Measurements from ENCODE around the gene SETD6.

The SETD6 gene

DNA sequence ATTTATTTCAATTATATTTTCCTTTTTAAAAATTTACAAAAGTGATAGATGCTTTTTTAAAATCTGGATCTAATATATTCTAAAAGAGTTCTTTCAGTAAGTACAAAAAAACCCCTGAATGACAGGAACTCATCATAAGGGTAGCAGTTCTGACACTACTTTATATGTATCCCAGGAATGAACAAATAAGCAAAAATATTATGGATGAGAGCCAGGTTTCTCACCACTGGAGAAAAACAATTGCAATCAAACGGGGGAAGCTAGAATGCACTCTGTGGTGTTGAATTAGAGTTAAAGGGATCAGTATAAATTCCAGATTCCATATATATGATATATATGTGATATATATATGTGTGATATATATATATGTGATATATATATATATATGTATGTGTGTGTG is 38.5 kb upstream of the SETD6 start:
- Histone ChIP-seq H3K79me2 (ENCODE audit: insufficient read depth, low read length) (no peaks in the 10 kb centered on the region), H3K4me2 (ENCODE audit: low read length) (no peak overlapping the region), H3F3A (ENCODE audit: insufficient read depth, low read length) (no peaks in the 10 kb centered on the region), H3K36me3 (ENCODE audit: insufficient read depth, low read length) (no peaks in the 10 kb centered on the region), H2AFZ (ENCODE audit: low read length) (no peak overlapping the region), H3K4me3 (ENCODE audit: low read depth, low read length, poor library complexity, severe bottlenecking) (no peak overlapping the region), H3K9me3 (ENCODE audit: low read length) (no peaks in the 10 kb centered on the region), H3K27me3 (ENCODE audit: insufficient read depth, low read length) (no peaks in the 10 kb centered on the region), H3K9ac (ENCODE audit: low read length) (no peak overlapping the region), H3K27ac (ENCODE audit: low read depth, low read length, poor library complexity, severe bottlenecking) (no peak overlapping the region), H3K4me1 (ENCODE audit: insufficient read depth, low read length, severe bottlenecking) (no peaks in the 10 kb centered on the region), H4K20me1 (ENCODE audit: insufficient read depth, low read length) (no peaks in the 10 kb centered on the region), H3K9me2 (ENCODE audit: low read depth, low read length) (no peaks in the 10 kb centered on the region)
- TF ChIP-seq, protein P1, sequence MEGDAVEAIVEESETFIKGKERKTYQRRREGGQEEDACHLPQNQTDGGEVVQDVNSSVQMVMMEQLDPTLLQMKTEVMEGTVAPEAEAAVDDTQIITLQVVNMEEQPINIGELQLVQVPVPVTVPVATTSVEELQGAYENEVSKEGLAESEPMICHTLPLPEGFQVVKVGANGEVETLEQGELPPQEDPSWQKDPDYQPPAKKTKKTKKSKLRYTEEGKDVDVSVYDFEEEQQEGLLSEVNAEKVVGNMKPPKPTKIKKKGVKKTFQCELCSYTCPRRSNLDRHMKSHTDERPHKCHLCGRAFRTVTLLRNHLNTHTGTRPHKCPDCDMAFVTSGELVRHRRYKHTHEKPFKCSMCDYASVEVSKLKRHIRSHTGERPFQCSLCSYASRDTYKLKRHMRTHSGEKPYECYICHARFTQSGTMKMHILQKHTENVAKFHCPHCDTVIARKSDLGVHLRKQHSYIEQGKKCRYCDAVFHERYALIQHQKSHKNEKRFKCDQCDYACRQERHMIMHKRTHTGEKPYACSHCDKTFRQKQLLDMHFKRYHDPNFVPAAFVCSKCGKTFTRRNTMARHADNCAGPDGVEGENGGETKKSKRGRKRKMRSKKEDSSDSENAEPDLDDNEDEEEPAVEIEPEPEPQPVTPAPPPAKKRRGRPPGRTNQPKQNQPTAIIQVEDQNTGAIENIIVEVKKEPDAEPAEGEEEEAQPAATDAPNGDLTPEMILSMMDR (IDR thresholded peaks at IDR 0.05; ENCODE audit: low read length): no peak

DNA sequence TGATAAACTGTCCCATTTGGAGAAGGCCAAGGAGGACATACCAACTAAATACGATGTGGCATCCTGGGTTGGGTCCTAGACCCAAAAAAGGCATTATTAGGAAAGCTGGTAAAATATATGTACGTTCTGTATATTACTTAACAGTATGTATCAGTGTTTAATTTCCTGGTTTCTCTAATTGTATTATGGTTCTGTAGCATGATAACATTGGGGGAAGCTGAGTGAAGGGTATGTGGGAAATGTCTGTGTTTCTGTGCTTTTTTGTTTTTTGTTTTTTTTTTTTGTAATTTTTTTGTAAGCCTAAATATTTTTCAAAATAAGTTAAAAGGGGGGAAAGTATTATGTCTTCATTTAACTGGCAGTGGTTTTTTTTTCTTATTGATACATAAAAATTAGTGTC is 36.9 kb upstream of the SETD6 start:
- Histone ChIP-seq H3K4me3 (ENCODE audit: low read depth, low read length, poor library complexity, severe bottlenecking) (no peak overlapping the region), H3K4me1 (ENCODE audit: insufficient read depth, low read length, severe bottlenecking) (no peaks in the 10 kb centered on the region), H3K9ac (ENCODE audit: low read length) (no peak overlapping the region), H3F3A (ENCODE audit: insufficient read depth, low read length) (no peaks in the 10 kb centered on the region), H3K27ac (ENCODE audit: low read depth, low read length, poor library complexity, severe bottlenecking) (no peak overlapping the region), H3K9me3 (ENCODE audit: low read length) (no peaks in the 10 kb centered on the region), H3K9me2 (ENCODE audit: low read depth, low read length) (no peaks in the 10 kb centered on the region), H3K36me3 (ENCODE audit: insufficient read depth, low read length) (no peaks in the 10 kb centered on the region), H3K4me2 (ENCODE audit: low read length) (no peak overlapping the region), H3K27me3 (ENCODE audit: insufficient read depth, low read length) (no peaks in the 10 kb centered on the region), H2AFZ (ENCODE audit: low read length) (no peak overlapping the region), H4K20me1 (ENCODE audit: insufficient read depth, low read length) (no peaks in the 10 kb centered on the region), H3K79me2 (ENCODE audit: insufficient read depth, low read length) (no peaks in the 10 kb centered on the region)
- TF ChIP-seq EZH2 (IDR thresholded peaks at IDR 0.05; ENCODE audit: borderline replicate concordance, low read length): no peak
- TF ChIP-seq, protein P1 (IDR thresholded peaks at IDR 0.05; ENCODE audit: low read length): no peak

DNA sequence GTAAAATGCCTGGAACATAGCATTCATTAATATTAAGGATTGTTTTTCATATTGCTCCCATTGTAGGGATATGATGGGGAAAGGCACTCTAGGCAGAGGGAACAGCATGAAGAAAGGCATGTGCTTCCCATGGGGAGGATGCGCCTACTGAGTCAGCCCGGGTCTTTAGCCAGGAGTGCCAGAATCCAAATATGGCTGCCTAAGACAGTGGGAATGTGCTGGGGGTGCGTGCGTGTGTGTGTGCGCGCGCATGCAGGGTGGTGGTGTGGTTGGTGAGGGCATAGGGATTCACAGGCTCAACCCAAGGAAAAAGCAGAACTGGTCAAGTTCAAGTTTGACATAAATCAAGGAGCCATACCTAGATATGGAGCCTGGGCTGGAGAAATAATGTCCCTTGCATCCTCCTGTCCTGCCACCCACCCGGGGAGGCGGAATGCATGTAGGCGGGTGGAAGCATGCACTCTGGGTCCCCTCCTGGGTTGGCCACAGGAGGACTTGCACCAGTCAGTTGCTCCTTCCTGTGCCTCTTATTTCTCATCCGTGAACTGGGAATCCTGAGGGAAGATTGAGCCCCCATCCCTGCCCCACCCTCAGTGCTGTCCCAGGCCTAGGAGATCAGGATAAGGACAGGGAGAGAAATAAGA is 34.0 kb upstream of the SETD6 start:
- Histone ChIP-seq H4K20me1 (ENCODE audit: insufficient read depth, low read length) (no peaks in the 10 kb centered on the region), H3K27ac (ENCODE audit: low read depth, low read length, poor library complexity, severe bottlenecking) (no peak overlapping the region), H2AFZ (ENCODE audit: low read length) (no peak overlapping the region), H3K27me3 (ENCODE audit: insufficient read depth, low read length) (no peaks in the 10 kb centered on the region), H3K9ac (ENCODE audit: low read length) (no peak overlapping the region), H3K4me3 (ENCODE audit: low read depth, low read length, poor library complexity, severe bottlenecking) (no peak overlapping the region), H3K79me2 (ENCODE audit: insufficient read depth, low read length) (no peaks in the 10 kb centered on the region), H3K4me1 (ENCODE audit: insufficient read depth, low read length, severe bottlenecking) (no peaks in the 10 kb centered on the region), H3K9me2 (ENCODE audit: low read depth, low read length) (no peaks in the 10 kb centered on the region), H3K36me3 (ENCODE audit: insufficient read depth, low read length) (no peaks in the 10 kb centered on the region), H3K4me2 (ENCODE audit: low read length) (no peak overlapping the region), H3F3A (ENCODE audit: insufficient read depth, low read length) (no peaks in the 10 kb centered on the region), H3K9me3 (ENCODE audit: low read length) (no peaks in the 10 kb centered on the region)
- TF ChIP-seq, protein P1 (IDR thresholded peaks at IDR 0.05; ENCODE audit: low read length): no peak
- TF ChIP-seq EZH2 (IDR thresholded peaks at IDR 0.05; ENCODE audit: borderline replicate concordance, low read length): no peak
